Measurements from ENCODE around the gene TBC1D1. TPM values are rescaled to one million over a fixed set of nuclear protein-coding genes. Genes with fewer than 3 reads are reported as not detected.

Gene TBC1D1
- total and polyA plus RNA-seq, 2 experiments from 2014 or later = 100.0 to 214 TPM

DNA sequence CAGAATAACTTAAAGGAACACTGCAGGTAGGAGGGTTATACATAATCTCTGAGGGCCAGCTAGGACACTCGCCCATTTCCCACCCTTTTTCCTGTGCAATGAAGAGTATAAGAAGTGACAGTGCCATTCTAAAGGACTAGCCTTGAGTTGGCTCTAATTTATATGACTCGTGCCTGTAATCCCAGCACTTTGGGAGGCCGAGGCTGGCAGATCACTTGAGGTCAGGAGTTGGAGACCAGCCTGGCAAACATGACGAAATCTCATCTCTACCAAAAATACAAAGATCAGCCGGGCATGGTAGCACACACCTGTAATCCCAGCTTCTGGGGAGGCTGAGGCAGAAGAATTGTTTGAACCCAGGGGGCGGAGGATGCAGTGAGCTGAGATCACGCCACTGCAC is 4.4 kb downstream of the TBC1D1 start:
- Histone ChIP-seq H3K4me1 (ENCODE audit: low read depth) (peaks cover 2% of the 10 kb centered on the region), H3K27me3 (peaks cover 63% of the 10 kb centered on the region), H3K4me3 (no peak overlapping the region), H3K27ac (no peak overlapping the region), H3K9me3 (ENCODE audit: low read depth) (no peaks in the 10 kb centered on the region), H3K36me3 (no peaks in the 10 kb centered on the region)
- TF ChIP-seq, protein P1, sequence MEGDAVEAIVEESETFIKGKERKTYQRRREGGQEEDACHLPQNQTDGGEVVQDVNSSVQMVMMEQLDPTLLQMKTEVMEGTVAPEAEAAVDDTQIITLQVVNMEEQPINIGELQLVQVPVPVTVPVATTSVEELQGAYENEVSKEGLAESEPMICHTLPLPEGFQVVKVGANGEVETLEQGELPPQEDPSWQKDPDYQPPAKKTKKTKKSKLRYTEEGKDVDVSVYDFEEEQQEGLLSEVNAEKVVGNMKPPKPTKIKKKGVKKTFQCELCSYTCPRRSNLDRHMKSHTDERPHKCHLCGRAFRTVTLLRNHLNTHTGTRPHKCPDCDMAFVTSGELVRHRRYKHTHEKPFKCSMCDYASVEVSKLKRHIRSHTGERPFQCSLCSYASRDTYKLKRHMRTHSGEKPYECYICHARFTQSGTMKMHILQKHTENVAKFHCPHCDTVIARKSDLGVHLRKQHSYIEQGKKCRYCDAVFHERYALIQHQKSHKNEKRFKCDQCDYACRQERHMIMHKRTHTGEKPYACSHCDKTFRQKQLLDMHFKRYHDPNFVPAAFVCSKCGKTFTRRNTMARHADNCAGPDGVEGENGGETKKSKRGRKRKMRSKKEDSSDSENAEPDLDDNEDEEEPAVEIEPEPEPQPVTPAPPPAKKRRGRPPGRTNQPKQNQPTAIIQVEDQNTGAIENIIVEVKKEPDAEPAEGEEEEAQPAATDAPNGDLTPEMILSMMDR (IDR thresholded peaks at IDR 0.05; ENCODE audit: low read depth, low read length) = no peak
- DNase-seq (ENCODE audit: low read depth in 1 of 2, low spot score in 1 of 2) = no peak

DNA sequence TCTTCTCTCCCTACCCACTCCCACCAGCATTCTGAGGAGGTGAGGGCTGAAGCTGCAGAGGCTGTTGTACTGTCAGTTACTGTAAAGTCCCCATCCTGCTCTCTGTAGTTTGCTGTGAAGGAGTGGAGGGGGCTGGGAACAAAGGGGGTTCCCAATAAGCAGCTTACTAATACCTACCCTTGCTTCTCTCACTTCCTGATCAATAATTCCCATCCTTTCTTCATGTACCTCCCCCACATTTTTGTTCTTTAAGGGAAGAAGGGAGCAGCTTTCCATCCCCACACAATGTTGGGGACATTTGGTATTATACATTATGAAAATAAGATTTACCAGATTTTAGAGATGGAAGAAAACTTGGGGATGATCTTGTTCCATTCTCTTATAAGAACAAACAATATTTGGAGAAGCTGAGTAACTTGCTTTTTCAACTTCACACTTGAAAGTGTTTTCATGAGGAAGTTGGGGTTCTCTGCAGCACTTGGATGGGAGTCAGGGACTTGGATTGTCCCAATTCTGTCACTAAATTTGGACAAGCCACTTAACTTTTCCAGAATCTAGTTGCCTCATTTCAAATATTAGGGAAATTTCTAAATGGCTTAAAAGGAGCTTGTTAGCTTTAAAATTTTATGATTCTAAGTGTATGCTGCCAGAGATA is 5.4 kb downstream of the TBC1D1 start:
- H3K27me3 ChIP-seq = peaks cover 52% of the 10 kb centered on the region
- no peak overlapping the region for H3K4me3 ChIP-seq
- H3K9me3 ChIP-seq (ENCODE audit: low read depth) = no peaks in the 10 kb centered on the region
- H3K4me1 ChIP-seq (ENCODE audit: low read depth) = no peaks in the 10 kb centered on the region
- no peak overlapping the region for H3K27ac ChIP-seq
- no peaks in the 10 kb centered on the region for H3K36me3 ChIP-seq
- TF ChIP-seq, protein P1 (IDR thresholded peaks at IDR 0.05; ENCODE audit: low read depth, low read length) = no peak
- DNase-seq (ENCODE audit: low read depth in 1 of 2, low spot score in 1 of 2) = no peak

DNA sequence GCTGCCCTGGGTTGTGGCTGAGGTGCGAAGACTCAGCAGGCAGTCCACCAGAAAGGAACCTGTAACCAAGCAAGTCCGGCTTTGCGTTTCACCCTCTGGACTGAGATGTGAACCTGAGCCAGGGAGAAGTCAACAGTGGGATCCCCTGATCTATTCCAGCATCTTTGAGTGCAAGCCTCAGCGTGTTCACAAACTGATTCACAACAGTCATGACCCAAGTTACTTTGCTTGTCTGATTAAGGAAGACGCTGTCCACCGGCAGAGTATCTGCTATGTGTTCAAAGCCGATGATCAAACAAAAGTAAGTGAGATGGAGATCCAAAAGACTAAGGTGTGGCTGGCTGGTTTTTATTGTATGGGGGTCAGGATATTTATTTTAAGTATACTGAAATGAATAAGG is 11.3 kb downstream of the TBC1D1 start:
- H3K36me3 ChIP-seq = no peaks in the 10 kb centered on the region
- H3K27ac ChIP-seq = no peak overlapping the region
- H3K4me1 ChIP-seq (ENCODE audit: low read depth) = no peaks in the 10 kb centered on the region
- TF ChIP-seq, protein P1 (IDR thresholded peaks at IDR 0.05; ENCODE audit: low read depth, low read length) = no peak
- peaks cover 4% of the 10 kb centered on the region for H3K27me3 ChIP-seq
- no peak for DNase-seq (ENCODE audit: low read depth in 1 of 2, low spot score in 1 of 2)
- no peaks in the 10 kb centered on the region for H3K9me3 ChIP-seq (ENCODE audit: low read depth)
- H3K4me3 ChIP-seq = no peak overlapping the region

DNA sequence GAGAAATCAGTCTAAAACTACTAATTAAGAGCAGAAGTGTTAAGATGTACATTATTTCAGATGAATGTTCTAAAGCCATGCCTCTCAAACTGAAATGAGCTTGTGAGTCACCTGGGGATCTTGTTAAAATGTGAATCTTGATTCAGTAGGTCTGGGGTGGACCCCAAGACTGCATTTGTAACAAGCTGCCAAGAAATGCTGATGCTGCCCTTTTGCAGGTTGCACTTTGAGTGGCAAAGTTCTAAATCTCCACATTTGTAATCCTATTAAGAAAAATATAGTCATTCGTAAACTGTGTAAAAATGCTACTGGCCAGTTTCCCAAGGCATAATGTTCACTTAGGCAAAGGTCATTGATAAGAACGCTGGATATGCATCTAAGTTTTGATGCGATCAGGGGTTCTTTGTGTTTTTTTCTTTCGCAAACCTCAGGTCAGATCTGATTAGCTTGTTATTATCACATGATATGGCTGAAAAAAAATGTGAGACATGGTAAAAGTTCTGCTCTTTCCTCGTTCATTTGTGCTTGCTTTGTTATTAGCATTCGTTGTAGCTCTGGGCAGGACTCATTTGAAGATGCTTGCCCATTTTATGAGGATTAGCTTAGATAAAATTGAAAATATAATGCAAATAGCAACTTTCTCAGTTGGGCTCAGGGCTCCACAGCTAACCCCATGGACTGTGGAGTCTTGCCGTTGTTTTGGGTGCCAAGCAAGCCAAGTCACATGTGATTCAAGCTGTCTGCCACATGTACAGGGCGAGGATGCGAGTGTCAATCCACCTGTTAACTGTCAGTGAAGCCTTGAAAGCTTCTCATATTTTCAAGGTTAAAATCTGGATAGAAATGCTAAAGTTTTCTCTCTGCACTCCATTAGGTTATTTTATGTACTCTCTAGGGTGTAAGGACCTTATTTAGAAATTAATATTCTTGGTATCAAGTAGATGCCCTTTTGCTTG is 12.1 kb downstream of the TBC1D1 start:
- Histone ChIP-seq H3K4me1 (ENCODE audit: low read depth) (no peaks in the 10 kb centered on the region), H3K36me3 (no peaks in the 10 kb centered on the region), H3K4me3 (no peak overlapping the region), H3K9me3 (ENCODE audit: low read depth) (no peaks in the 10 kb centered on the region), H3K27me3 (no peaks in the 10 kb centered on the region), H3K27ac (no peak overlapping the region)
- TF ChIP-seq, protein P1 (IDR thresholded peaks at IDR 0.05; ENCODE audit: low read depth, low read length) = no peak
- no peak for DNase-seq (ENCODE audit: low read depth in 1 of 2, low spot score in 1 of 2)

DNA sequence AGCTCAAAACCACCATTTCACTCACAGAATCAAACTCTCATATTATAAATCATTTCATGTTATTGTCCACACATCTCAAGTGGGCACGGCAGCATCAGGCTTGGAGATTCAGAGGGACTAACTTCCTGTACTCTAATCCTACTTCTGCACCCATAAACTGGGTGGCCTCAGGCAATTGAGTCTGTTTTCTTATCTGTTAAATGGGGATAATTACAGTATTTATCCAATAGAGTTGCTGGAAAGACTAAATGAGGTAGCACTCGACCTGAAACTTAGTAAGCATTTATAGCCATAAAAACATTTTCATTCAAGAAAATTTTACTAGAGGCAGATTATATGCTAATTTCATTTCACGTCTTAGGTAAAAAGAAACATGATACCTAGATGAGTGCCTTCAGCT is 13.0 kb downstream of the TBC1D1 start:
- H3K36me3 ChIP-seq = no peaks in the 10 kb centered on the region
- H3K4me3 ChIP-seq = no peak overlapping the region
- no peak overlapping the region for H3K27ac ChIP-seq
- no peak for DNase-seq (ENCODE audit: low read depth in 1 of 2, low spot score in 1 of 2)
- H3K27me3 ChIP-seq = no peaks in the 10 kb centered on the region
- peaks cover 5% of the 10 kb centered on the region for H3K4me1 ChIP-seq (ENCODE audit: low read depth)
- TF ChIP-seq, protein P1 (IDR thresholded peaks at IDR 0.05; ENCODE audit: low read depth, low read length) = no peak
- H3K9me3 ChIP-seq (ENCODE audit: low read depth) = no peaks in the 10 kb centered on the region

All from cardiac muscle cell (in vitro differentiated cells and primary cell).